Middle frontal gyrus (tissue), 1 donor: ENCODE data around the gene PTPRU.

Experiments
- DNase-seq: peaks from one replicate; pipeline ENCODE4 v3.0.0-alpha.2; 2015; ENCODE audit warnings: low spot score; ENCODE audit errors: extremely low spot score

PTPRU gene

DNA sequence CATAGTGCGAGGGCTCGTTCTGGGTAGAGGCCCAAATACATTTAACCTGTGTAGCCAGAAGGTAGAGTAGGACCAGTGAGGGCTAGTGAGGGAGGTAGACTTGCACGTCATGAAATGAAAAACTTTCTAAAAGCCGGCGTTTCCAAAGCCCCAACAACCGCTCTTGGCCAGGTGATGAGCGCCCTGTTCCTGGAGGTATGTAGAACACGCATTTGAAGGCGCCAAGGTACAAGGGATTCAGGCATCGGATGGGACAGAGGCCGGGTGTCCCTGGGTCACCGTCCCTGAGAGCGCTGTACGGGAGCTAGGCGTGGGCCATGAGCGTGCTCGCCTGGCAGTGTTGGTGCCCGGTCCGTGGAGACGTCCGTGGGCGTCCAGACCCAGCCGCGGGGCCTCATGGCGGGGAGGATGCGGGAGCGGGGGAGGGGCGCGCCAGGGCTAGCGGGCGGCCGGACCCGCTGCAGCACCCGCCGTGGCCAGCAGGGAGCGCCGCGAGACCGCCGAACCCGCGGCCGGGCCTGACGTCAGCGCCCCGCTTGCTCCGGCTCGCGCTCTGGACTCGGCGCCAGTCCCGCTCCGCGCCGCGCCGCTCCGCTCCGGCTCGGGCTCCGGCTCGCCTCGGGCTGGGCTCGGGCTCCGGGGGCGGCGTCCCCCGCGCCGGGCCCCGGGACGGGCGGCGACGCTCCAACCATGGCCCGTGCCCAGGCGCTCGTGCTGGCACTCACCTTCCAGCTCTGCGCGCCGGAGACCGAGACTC lies at the start of gene PTPRU:
TSS of gene PTPRU (plus strand) at position 568 of the 757 bp plus-strand sequence. CDS start at position 691, 123 bp downstream.
- DNase-seq: peak; percentile 68

- DNase-seq: no peak
Measured at GRCh38 chr1:29186707-29187106, 49.6 kb upstream of the PTPRU start.

- DNase-seq: no peak
Measured at GRCh38 chr1:29190718-29191117, 45.6 kb upstream of the PTPRU start.

- no peak for DNase-seq
Measured at GRCh38 chr1:29193879-29194455, 42.4 kb upstream of the PTPRU start.

GRCh38 chr1:29195881-29196291 lies 40.4 kb upstream of the PTPRU start:
- DNase-seq: no peak

- DNase-seq: no peak
Measured at GRCh38 chr1:29196863-29197589, 39.3 kb upstream of the PTPRU start.

DNA sequence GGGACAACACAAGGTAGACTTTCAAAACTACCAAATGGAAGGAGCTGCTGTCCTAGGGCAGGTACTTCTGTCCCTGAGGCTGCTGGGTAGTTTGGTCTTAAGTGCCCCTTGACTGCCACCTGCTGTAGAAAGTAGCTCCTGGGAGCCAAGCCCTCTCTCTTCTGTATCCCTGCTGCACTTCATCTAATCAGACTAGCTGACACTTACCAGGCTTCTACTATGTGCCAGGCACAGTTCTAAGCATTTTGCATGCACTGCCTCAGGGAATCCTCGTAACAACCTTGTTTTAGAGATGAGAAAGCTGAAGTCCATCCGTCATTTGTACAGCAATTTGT lies 38.8 kb upstream of the PTPRU start:
- no peak for DNase-seq

GRCh38 chr1:29197993-29198392 lies 38.3 kb upstream of the PTPRU start:
- no peak for DNase-seq

GRCh38 chr1:29200906-29201594 lies 35.3 kb upstream of the PTPRU start:
- DNase-seq: no peak

DNA sequence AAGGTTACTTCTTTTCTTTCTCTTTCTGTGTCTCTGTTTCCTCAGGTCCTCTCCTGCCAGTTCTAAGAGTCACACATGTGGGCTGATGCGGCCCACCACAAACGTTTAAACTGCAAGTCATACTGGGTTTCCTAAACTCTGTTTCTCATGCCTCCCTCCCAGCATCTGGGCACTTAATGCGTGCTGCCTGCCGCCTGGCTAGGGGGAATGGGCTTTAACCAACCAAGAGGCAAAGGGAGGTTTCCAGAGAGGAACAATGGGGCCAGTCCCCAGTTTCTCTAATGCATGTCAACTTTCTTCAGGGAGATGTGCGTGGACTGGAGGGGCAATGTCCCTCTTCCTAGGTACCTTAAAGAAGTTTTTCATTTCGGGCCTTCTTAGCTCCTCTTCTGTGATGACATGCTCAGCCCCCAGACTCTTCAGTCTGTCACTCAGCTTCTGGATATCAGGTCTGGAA lies 34.7 kb upstream of the PTPRU start:
- DNase-seq: no peak

DNA sequence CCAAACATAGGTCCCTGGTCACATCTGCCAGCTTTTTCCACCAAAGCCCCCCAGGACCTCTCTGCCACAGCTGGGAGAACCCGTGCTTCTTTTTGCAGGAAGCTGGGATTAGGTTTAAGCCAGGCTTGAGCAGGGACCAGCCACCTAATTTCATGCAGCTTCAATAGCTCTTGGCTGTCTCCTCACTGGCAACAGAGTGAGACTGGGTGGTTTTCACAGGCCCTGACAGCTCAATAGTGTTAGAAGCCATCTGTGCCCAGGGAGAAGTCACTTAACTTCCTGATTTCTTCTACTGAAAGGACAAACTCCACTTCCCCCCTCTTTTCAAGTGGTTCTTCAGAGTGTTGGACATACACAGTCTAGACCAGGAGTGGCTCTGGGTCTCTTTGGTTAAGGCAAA lies 34.3 kb upstream of the PTPRU start:
- no peak for DNase-seq

DNA sequence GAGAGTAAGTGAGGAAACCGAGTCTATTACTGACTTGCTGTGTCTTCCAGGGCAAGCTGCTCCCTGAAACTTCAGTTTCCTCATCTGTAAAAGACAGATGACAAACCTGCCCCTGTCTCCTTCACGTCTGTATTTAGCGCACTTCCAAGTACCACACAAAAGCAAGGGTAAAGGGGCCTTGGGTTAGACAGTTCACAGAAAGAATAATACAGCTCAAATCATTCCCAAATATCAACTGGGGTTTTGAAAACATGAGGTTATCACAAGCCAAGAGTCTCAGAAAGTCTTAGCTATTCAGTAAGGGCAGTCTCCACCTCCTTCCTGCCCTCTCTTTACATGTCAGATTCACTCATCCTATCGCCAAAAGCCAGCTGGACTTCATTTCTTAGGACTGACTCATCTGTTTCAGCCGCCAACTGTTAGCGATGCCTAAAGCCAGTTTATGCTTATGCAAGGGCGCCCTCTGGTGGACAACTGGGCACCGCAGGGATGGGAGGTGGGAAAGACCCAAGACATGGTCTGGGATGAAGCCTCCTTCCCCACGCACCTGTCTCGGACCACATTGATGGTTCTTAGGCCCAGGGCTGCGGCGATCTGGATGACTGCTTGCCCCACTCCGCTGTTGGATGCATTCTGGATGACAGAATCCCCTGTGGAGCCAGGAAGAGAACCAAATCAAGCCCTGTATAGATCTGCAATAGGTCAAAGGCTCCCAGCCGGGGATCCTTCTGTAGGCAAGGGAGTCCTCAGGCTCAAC lies 33.6 kb upstream of the PTPRU start:
- DNase-seq: peak; percentile 83

- no peak for DNase-seq
Measured at GRCh38 chr1:29208442-29208841, 27.9 kb upstream of the PTPRU start.

- DNase-seq: no peak
Measured at GRCh38 chr1:29209173-29209572, 27.1 kb upstream of the PTPRU start.

DNA sequence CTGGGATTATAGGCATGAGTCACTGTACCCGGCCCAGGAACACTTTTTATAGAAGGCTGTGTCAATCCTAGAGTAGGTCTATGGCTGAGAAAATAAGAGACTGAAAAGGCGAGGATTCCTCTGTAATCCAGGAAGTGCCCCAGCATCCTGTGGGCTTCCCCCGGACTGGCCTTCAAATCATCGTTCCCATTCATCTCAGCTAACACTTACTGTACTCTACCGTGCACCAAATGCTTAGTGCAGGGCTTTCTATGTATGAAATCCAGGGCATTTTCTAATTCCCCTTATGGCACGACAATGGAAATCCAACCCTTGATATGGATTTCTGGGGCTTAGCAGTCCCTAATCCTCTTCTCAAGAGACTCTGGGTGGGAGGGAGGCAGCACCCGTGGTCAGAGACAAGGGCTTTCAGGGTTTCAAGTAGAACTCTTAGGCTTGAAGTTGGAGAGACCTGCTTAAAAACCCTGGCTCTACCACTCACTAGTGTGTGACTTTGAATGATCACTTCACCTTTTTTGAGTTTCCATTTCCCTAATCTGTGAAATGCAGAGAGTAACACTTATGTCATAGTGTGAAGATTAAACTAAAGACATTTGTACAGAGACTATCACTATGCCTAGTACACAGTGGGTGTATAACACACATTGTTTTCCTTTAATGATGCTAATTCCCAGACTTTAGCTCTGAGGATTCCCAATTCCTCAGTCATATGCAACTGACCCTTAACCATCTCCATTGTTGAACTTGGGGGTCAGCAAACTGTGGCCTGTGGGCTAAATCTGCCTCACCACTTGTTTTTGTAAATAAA lies 25.8 kb upstream of the PTPRU start:
- no peak for DNase-seq

DNA sequence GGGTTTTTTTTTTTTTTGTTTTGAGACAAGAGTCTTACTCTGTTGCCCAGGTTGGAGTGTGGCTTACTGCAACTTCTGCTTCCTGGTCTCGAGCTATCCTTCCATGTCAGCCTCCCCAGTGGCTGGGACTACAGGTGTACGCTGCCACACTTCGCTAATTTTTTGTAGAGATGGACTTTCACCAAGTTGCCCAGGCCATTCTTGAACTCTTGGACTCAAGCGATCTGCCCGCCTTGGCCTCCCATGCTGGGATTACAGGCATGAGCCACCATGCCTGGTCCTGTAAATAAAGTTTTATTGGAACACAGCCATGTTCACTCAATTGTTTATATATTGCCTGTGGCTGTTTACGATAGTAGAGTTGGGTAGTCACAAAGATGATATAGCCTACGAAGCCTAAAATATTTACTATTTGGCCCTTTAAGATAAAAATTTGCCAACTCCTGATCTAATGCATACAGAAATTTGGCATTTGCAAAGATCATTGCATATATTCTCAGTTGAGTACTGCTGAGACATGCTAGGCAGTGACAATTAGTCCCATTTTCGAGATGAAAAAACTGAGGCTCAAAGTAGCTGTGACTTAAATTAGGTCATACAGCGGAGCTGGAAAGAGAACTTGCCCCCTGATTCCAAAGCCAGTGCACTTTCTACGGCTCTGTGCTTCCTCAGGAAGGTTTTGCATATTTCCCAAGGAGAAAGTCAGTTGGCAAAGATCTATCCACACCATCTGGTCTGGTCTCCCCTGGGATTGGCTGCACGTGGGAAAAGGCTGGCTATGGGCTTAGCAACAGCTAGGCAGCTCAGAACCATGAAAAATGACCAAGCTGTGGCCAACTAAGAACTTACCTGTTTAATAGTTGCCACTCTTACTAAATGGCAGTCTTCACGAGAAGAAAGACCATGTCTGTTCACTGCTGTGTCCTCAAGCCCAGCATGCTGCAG lies 25.0 kb upstream of the PTPRU start:
- no peak for DNase-seq

DNA sequence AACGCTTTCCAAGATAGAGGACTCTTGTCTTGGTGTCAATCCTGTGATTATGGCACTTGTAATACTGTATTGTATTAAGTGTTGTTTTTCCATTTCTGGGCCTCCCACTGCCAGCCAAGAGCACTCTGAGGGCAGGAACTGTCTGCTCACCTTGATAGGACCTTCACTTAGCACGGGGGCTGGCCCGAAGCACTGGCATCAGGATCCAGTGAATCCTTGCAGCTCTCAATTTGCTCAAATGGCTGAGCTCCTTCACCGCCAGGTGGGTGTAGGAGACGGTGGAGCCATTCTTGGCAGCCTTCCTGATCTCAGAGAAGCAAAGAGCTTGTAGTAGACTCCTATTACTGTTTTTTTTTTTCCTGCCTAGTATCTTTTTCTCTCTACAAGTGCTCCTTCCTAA lies 23.3 kb upstream of the PTPRU start:
- DNase-seq: peak; percentile 36

GRCh38 chr1:29217633-29218032 lies 18.7 kb upstream of the PTPRU start:
- no peak for DNase-seq

DNA sequence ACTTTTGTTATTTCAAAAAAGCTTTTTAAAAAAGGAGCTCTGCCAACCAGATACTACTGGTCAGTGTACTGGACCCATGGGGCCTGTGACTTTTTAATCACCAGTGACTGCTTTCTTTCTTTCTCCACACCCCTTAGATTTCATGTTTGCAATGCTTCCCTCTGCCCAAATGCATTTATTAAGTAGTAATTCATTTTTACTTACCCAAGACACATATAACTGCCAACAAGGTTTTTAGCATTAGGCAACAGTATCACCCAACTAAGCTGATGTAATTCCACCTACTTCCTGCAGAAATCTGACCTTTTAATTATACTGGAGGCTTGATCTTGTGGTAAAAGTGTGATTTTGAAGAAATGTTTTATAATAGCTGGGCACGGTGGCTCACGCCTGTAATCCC lies 18.1 kb upstream of the PTPRU start:
- no peak for DNase-seq
